ENCODE measurements around the gene YTHDF1. TPM values are rescaled to one million over a fixed set of nuclear protein-coding genes. Genes with fewer than 3 reads are reported as not detected.

Gene YTHDF1
- total RNA-seq, 1 donor from 2014 or later, result 18.2 TPM

DNA sequence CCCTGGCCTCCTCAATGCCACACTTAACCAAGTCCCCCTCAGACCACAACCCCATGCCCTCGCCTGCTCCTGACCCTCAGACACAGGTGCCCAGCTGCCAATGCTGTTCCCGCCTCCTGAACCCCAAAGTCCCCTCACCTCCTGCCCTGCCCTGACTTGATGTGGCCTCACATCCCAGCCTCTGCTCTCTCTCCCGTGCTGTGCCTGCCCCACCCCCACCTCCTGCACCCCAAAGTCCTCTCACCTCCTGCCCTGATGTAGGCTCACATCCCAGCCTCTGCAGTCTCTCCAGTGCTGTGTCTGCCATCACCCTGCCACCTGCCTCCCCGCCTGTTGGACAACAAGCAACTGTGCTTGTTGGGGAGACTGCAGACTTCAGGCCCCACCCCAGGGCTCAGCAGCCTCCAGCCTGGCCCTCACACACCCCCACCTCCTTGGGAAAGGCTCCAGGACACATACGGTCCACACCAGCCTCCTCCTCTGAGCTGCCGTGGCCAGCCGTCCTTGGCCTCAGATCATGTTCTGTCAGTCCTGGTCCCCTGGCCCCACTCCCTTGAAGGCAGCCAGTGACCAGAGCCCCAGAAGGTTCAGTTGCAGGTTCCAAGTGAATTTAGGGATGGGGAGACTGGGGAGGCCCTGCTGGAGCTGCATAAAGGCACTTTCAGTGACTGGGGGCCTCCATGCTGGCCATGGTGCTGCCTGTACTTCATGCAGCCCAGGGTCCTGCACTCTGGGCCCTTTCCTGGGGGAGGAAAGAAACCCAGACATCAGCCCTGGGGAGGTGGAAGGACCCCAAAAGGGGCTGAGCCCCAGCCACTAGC is 28.4 kb downstream of the YTHDF1 start:
- ATAC-seq (no peak), DNase-seq (ENCODE audit: low spot score) (no peak)

DNA sequence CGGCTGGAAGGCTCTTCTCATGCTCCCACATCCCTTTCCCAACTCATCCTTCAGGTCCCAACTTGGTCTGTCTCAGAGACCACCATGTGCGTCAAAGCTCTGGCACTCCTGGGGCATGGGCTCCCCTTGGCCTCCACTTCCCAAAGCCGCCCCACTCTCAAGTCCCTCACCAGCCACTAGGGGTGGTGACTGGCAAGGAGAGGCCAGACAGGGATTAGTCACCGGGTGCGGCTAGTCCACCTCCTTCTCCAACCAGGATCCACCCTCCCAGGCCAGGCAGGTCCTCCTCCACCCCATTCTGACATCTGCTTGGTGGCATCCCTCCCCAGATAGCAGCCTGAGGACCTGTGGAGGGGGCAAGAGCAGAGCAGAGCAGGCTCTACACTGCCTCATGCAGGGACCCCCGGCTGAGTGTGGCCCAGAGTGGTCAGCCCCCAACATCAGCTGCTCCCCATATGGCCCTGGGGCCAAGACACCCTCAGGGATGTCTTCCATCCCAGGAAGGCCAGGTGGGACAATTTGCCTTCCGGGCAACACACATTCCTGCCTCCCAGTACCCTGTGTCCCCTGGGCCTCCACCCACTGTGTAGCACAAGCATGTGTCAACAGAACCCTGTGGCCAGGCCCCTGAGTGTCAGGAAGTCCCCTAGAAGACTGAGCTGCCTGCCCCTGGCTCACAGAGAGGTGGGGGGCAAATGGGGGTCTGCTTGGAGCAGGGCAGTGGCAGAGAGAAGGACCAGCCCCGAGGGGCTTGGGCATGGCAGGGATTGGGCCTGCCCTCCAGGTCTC is 29.2 kb downstream of the YTHDF1 start:
- DNase-seq (ENCODE audit: low spot score) (no peak), ATAC-seq (no peak)

DNA sequence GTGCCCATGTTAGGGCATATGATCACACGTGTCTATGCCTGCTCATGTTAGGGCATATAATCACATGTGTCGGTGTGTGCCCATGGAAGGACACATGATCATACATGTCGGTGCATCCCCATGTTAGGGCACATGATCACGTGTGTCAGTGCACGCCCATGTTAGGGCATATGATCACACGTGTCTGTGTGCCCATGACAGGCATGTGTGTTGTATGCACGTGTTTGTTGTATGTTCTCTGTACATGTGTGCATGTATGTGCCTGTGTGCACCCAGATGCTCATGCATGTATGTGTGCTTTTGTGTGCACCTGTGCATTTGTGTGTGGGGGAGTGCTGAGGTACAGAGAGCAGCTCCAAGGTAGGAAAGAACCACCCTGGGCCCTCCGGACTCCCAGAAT is 29.8 kb downstream of the YTHDF1 start:
- no peak for ATAC-seq
- DNase-seq (ENCODE audit: low spot score), result no peak

DNA sequence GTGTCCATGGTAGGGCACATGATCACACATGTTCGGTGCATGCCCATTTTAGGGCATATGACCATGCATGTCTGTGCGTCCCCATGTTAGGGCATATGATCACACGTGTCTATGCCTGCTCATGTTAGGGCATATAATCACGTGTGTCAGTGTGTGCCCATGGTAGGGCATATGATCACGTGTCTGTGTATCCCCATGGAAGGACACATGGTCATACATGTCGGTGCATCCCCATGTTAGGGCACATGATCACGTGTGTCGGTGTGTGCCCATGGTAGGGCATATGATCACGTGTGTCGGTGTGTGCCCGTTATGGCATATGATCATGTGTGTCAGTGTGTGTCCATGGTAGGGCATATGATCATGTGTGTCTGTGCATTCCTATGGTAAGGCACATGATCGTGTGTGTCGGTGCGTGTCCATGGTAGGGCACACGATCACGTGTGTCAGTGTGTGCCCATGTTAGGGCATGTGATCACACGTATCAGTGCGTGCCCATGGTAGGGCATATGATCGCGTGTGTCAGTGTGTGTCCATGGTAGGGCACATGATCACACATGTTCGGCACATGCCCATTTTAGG is 30.6 kb downstream of the YTHDF1 start:
- DNase-seq (ENCODE audit: low spot score) (no peak), ATAC-seq (no peak)

DNA sequence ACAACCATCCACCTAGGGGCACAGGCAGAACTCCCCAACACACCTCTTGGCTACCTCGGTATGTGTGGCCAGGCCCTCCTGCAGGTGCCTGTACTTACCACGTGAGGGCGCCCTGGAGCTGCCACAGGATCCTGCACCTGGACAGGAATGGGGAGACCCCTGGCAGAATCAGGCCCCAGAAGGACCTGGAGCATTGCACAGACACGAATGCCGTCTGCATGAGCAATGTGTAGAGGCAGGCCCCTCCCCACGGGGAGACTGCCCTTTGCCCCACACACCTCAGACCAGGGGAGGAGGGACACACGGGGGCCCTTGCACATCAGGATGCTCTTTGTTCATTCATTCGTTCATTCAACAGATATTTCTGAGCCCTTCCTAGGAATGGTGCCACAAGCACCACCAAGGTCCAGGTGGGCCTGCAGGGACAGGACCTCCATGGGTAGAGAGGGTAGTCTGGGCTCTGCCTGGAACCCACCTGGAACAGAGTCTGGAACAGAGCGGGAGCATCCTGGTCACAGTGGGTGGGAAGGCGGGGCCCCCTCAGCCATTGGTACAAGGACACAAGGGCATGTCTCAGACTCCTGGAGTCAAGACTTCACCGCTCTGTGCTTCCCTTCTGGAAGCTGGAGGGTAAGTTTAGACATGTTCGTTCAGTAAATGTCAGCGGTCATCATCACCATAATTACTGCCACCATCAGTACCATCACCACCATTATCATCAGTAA is 32.3 kb downstream of the YTHDF1 start:
- peak; percentile 55 for DNase-seq (ENCODE audit: low spot score)
- peak; percentile 80 for ATAC-seq

DNA sequence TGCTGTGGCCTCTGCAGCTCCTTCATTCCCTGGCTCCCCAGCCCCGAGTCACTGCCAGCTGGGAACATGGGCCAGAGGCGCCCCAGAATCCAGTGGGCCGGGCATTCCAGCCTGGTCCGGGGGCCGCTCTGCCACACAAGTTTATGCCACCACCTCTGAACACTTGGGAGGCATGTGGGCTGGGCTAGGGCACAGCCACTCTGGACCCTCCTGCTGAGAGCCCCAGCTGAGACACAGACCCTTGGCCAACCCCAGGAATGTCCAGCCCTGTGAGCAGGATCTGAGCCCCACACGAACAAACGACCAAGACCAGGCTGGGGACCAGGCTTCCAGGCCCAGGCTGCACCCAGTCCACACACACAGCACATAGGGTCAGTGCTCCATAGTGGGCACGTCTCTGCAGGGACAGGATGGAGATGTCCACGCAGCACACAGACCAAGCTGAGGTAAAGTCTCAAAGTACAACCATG is 33.0 kb downstream of the YTHDF1 start:
- no peak for DNase-seq (ENCODE audit: low spot score)
- ATAC-seq, result peak; percentile 13

DNA sequence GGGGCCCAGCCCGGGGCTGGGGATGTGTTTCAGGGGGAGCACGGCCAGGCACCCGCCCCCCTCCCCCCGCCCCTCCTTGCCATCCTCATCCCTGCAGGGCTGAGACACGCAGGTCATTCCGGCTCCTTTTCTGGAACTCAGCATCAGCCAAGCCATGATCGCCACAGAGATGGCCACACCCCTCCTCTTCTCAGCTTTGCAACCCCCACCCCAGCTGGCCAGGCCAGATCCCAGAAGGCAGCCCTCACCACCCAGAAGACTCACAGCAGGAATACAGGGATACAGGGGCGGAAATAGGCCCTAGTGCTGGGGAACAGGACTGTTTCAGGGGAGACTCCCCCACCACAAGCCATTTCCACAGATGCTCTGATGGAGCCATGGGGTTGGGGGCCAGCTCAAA is 33.5 kb downstream of the YTHDF1 start:
- no peak for DNase-seq (ENCODE audit: low spot score)
- ATAC-seq, result no peak

DNA sequence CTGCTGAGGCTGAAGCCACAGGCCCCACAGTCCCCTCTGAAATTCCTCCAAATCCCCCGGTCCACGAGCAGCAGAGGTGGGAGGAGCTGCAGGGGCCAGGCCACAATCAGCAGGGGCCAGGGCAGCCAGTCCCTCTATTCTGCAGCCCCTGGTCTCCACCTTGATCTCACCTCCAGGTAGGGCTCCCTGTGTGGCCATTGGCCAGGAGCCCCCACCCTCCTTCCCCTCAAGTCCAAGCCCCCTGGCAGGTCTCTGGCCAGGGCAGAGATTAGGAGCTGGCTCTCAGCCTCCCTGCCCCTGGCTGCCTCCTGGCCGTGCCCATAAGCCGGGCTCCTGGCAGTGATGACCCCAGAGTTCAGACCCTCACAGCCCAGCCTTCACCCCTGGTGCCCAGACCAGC is 34.7 kb downstream of the YTHDF1 start:
- no peak for DNase-seq (ENCODE audit: low spot score)

DNA sequence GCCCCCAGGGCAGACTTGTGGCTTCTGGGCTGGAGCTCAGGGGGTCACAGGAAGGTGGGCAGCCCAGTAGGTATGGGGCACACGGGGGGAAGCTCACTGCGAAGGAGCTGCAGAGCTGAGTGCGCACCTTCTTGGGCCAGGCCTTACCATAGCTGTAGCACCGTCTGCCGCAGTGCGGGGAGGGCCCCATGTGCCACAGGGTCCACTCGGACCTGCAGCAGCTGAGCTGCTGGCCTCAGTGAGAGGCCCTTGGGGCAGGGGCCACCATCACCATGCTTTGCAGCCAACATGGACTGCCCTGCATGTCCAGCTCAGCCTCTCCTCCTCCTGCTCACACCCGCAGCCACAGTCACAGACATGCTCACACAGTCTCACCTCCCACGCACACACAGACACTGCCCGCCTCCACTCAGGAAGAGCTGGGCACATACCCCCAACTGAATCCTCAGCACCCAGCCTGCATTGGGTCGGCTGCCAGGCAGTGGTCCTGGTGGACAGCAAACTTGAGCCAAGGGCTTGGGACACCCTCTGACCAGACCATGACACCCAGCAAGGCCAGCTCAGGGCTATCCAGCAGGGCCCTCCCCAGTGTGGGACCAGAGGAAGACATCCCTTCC is 35.3 kb downstream of the YTHDF1 start:
- no peak for DNase-seq (ENCODE audit: low spot score)
- ATAC-seq, result no peak

More for the DNA sequence above, 34.7 kb downstream of the YTHDF1 start:
- ATAC-seq, result no peak

DNA sequence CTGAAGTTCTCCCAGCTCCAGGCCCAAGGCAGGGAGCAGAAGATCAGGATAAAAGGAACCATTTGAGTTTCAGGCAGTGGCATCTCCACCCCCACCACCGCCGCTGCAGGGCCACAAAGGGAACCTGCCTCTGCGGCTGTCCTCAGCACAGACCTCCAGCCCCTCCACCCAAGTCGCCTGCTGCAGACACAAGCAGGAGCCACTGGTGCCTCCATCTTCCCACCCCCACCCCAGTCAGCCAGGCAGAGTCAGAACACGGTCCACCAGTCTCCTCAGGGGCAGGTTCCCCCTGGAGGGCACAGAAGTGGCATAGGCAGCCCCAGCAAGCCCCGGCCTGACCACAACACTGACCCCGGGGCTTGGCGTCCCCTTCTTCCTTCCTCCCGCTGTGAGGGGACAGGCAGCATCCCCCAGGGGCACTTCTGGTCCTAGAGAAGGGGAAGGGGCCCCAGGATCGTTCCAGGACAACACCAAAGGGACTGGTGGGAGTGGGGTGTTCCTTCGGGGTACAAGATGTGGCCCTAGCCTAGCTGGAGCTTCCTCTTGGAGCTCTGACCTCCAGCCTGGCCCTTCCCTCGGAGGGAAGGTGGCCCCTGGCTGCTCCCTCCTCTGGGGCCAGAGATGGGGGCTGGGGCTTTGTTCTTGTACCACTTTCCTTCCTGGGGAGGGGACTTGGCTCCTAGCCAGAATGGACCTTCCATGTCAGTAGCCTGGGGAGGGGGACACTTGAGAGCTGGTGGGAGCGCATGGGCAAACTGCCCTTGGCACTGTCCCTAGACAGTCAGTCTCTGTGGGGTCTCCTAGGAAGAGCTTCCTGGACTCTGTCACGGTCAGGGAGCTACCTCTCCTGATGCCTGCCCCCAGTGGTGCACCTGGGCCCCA is 36.0 kb downstream of the YTHDF1 start:
- ATAC-seq (no peak), DNase-seq (ENCODE audit: low spot score) (no peak)

DNA sequence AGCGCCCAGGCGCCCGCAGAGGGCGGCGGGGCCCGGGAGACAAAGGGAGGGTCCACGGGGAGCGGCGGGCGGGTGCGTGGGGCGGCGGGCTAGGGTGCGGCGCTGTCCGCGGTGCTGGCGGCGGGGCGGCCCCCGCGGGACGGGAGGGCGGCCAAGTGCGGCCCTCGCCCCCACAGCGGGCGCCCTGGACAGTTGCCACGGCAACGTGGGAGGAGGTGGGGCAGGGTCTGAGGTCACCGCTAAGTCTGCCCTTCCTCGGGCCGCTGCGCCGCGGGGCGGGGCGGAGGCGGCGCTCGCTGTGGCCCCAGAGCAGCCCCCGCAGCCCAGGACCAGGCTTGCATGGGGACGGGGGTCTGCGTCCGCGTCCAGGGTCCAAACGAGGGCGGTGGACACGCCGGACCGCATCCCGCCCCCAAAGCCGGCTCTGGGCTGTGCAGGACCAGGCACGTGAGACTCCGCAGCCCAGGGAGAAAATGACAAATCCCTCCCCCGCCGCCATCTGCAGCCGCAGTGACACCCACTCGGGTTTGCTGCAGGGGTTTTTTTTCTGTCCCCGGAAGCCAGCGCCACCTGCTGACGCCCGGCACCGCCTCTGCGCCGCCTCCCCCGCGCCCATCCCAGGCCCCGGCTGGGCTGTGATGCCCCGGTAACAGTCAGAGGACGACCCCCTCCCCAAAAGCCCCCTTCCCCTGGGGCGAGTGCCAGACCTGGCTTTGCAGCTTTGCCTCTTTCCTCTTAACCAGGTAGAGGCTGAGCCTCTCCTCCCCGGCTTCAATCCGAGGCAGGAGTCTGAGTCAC is 36.8 kb downstream of the YTHDF1 start:
- ATAC-seq (peak; percentile 29), DNase-seq (ENCODE audit: low spot score) (no peak)

DNA sequence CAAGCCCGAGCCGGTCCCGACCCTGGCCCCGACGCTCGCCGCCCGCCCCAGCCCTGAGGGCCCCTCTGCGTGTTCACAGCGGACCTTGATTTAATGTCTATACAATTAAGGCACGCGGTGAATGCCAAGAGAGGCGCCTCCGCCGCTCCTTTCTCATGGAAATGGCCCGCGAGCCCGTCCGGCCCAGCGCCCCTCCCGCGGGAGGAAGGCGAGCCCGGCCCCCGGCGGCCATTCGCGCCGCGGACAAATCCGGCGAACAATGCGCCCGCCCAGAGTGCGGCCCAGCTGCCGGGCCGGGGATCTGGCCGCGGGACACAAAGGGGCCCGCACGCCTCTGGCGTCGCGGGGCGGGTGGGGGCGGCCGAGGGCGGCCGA is 37.5 kb downstream of the YTHDF1 start:
- no peak for ATAC-seq
- DNase-seq (ENCODE audit: low spot score), result no peak

DNA sequence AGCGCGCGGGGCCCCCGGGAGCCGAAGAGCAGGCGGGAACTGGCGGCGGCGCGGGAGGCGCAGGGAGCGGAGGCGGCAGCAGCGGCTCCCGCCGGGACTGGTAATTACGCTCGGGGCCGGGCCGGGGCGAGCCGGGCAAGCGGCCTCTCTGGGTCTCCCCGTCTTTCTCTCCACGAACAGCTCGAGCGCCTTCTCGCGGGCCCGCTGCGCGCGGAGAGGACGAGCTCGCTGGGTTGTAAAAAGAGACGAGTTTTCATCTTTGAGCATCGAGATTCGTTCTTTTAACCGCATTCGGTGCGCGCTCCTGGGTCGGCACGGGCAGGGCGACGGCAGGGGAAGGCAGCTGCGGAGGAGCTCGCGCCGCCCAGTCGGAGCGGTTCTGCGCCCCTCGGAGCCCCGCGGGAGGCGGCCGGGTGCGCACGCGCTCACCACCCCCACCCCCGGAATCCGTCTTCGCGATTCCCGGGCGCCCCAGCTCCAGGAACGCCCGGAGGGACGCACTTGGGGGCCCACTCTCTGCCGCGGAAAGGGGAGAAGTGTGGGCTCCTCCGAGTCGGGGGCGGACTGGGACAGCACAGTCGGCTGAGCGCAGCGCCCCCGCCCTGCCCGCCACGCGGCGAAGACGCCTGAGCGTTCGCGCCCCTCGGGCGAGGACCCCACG is 38.0 kb downstream of the YTHDF1 start:
- DNase-seq (ENCODE audit: low spot score) (no peak), ATAC-seq (no peak)

DNA sequence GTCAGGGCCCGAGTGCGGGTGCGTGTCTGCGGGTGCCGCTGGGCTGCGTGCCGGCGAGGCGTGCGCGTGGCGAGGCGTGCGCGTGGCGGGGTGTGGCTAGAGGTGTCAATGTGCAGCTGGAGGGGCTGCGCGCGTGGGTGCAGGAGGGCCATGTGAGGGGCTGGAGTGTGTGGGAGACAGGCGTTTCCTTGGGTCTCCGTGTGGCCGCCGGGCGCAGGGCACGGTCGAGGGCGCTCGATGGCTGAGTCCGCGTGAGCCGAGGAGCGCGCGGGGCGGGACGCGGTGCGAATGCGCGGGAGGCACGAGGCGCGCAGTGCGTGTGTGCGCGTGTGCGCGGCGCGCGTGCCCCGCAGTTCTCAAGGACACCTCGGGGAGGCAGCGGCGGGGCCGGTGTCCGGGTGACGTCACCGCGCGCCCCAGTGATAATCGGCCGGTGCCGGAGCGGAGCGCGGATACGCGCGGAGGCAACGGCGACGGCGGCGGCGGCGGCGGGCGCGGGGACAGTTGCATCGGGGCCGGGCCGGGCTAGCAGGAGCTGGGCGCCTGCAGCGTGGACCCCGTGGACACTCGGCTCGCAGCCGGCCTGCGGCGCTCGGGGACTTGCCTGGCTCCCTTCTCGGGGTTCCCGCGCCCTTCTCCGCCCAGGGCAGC is 38.7 kb downstream of the YTHDF1 start:
- DNase-seq (ENCODE audit: low spot score), result no peak
- no peak for ATAC-seq

DNA sequence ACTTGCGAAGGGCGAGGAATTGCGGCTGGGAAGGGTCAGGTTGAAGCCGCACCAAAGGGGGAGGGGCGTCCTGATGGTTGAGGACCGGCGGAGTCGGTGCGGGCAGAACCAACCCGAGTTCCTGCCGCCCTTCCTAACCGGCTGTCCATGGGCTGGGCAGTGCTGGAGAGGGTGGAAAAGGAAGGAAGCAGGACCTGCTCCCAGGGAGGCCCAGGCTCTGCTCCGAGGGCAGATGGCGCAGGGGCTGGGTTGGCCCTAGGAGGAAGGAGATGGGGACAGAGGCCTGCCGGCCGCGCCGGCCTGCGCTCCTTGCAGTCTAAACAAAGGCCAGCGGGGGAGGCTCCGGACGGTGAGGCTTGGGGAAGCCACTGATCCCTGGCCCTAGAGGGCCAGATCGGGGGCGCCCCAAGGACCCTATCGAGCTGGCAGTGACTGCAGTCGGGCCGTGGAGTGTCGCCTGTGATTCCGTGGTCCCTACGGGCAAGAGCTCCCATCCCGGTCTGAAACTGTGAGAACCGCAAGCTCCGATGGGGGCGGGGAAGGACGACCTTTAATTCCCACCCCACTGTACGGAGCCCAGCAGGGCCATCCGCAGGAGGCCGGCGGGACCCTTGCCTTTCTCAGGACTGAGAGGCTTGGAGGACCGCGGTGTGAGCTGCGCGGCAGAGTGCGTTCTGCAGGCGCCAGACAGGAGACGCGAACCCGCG is 39.4 kb downstream of the YTHDF1 start:
- DNase-seq (ENCODE audit: low spot score), result no peak
- no peak for ATAC-seq

DNA sequence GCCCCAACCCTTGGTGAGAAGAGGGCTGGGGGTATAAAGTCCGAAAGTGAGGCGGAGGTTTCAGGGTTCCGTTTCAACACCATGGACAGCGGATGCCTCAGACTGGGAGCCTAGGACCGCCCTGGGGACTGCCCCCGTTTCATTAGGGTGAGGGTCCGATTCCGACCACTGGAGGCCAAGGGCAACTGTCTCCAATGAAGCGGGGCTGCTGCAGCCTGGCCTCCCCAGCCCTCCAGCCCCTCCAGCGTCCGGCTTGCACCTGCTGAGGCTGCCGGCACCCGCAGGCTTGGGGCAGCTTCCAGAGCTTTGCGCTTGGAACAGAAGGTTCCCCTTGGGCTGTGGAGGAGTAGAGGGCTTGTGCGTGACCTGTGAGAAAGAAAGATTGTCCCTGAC is 39.9 kb downstream of the YTHDF1 start:
- DNase-seq (ENCODE audit: low spot score) (no peak), ATAC-seq (no peak)

Measured in left lobe of liver (tissue), 2 donors.